Stimulated activated CD8-positive, alpha-beta memory T cell treated with anti-CD3 and anti-CD28 coated beads, Interleukin-15, amount 100 ng/mL, for 1 hour (primary cell): ENCODE results near the gene RHCE.
"Not testable (repeated sequence)": the region's sequence is repeated elsewhere in the genome, so short reads cannot be mapped to it uniquely, and the experiment has no call there.

Experiments used
- DNase-seq: peaks from one replicate; pipeline ENCODE4 v3.0.0-alpha.2; 2020; ENCODE audit warnings: low read depth

The RHCE gene

DNA sequence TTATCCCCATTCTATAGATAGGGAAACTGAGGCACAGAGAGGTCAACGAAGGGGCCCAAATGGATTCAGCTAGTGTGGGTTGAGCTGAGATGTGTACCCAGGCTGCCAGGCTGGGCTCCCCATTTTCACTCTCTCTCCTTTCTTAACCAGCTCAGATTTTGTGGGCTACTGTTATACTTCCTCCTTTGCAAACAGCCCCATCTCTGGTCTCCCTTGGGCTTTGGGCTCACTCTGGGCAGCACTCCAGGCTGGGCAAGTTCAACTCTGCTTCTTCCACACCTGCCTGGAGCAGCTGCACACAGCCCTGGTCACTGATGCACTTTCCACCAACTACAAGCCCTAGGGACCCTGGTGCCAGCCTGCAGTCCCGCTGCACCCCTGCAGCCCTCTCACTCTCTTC lies 22.5 kb downstream of the RHCE start:
- not testable (repeated sequence) for DNase-seq

GRCh38 chr1:25397549-25397948 lies 23.1 kb downstream of the RHCE start:
- not testable (repeated sequence) for DNase-seq

GRCh38 chr1:25392841-25393240 lies 27.8 kb downstream of the RHCE start:
- DNase-seq: no peak

DNA sequence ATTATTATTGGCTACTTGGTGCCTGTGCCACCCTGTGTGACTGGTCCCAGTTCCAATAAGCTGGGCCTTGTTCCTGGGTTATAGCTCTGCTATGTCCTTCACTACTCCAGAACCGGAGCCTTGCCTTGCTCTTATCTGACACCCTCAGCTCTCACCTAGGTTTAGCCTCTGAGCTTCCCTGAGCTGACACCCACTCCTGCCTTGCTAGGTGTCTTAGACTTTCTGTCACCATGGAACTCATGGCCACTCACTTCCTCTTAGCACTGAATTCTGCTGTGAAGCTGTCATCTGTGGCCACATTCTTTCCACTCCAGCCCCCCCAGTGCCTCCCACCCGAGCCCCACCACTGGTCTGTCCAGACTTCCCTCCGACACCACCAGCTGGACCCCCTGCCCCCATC lies 30.9 kb downstream of the RHCE start:
- DNase-seq: not testable (repeated sequence)

- DNase-seq: not testable (repeated sequence)
Observed at GRCh38 chr1:25388691-25389090, 31.9 kb downstream of the RHCE start.

DNA sequence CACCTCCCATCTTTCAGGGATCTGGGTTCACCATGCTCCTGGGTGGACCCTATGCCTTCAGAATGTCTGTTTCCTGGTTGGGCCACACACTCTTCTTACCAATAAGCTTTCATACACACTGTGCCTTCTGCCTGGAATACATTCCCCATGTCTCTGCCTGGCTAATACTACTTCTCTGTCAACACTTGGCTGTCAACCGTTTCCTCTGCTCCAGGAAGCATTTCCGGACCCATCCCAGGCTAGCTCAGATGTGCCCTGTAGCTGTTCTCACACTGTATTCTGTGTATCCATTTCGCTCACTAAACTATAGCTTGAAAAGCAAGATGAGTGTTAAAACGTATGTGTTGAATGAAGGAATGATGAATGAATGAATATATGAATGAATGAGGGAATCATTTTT lies 33.5 kb downstream of the RHCE start:
- not testable (repeated sequence) for DNase-seq

DNA sequence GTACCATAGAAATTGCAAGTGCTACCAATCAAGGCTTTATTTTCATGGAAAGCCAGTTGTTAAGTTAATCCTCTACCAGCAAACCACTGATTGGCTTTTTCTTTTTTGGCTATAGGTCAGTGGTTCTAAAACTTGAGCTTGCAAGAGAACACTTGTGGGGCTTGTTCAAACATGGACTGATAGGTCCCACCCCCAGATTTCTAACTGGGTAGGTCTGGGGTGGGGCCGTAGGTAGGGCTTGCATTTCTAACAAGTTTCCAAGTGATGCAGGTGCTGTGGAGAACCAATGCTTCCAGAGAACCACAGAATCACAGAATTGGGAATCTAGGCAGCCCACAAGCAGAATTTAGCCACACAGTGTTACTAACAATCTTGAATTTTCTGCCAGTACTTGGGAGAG lies 36.8 kb downstream of the RHCE start:
- DNase-seq: not testable (repeated sequence)

DNA sequence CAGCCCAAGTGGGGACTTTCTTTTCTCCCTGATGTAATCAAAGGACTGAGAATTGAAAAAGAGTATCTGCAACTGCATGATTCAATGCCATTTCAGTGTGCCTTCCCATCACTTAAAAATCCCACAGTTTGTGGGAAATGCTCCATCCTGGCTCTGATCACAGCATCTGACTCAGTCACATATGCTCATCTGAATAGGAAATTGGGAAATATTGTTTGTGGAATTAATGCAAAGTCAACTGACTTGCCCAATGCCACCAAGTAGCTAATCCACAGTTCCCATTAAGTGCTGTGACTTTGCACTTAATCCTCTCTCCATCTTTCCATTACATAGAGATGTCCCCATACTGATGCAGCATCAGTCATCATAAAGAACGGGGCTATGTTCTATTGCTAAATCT lies 37.5 kb downstream of the RHCE start:
- DNase-seq: not testable (repeated sequence)

GRCh38 chr1:25382543-25382942 lies 38.1 kb downstream of the RHCE start:
- DNase-seq: not testable (repeated sequence)

- DNase-seq: not testable (repeated sequence)
Observed at GRCh38 chr1:25378367-25378766, 42.3 kb downstream of the RHCE start.

GRCh38 chr1:25371757-25372156 lies 48.9 kb downstream of the RHCE start:
- DNase-seq: not testable (repeated sequence)

GRCh38 chr1:25369691-25370271 lies 50.8 kb downstream of the RHCE start:
- not testable (repeated sequence) for DNase-seq

- DNase-seq: no peak
Observed at GRCh38 chr1:25369241-25369640, 51.4 kb downstream of the RHCE start.

GRCh38 chr1:25362634-25363559 lies 57.7 kb downstream of the RHCE start:
- not testable (repeated sequence) for DNase-seq

DNA sequence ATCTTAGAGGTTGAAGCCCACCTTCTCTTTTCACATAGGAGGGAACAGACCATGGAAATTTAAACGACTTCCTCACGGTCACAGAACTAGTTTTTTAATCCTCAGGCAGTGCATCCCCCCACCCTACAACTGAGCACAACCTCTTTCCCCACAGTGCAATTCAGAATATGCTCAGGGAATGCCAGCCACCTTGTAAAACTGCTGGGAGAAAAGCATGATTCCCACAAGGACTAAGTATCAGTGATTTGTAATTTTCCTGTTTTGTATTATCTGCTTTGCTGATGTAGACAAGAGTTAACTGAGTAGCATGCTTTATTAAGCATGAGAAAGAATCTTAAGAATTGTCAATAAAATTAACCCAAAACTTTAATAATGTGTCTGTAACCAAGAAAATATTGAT lies 58.7 kb downstream of the RHCE start:
- DNase-seq: no peak

DNA sequence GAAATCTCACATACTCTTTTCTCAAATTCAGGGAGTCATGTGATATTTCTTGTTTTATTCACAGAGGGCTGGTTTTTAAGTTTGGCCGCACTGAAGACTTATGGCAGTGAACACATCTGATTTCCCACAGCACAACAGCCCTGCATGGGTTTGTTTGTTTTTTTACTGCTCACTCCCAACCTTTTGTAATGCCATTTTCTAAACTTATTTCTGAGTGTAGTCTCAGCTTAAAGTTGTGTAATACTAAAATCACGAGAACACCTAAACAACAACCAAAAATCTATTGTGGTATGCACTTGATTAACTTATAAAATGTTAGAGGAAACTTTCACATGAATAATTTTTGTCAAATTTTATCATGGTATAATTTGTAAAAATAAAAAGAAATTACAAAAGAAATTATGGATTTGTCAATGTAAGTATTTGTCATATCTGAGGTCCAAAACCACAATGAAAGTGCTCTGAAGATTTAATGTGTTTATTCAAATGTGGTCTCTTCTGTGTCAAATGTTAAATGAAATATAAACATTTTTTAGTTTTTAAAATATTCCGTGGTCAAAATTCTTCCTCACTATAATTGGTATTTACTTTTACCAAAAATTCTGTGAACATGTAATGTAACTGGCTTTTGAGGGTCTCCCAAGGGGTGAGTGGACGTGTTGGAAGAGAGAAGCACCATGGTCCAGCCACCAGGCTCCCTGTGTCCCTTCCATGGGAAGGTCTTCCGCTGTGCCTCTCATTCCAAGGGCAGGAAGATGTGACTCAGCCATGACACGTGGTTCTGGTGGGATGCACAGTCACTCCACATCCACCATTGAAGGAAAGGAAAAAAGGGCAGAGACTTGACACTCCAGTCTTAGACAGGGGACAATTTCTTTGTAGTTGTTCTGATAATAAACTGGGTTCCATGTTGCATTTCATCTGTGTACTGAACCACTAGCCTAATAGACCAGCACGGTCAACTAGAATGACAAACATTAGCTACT lies 59.7 kb downstream of the RHCE start:
- no peak for DNase-seq

DNA sequence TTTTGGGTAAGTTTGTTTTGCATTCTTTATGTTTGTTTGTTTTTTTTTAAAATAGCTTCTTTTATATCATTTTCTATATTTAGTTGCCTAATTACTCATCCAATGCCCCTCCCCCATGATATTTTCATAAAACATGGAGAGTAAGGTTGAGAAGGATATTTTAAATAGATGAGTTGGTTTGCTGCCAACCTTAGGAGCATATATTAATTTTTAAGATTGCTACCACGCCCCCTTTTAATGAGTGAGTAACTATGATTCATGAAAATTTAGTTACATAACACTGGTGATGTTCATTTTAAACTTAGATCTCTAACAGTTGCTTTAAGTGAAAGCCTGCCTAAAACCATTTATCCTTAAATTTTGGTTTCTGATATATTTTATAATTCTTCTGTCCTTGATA lies 63.8 kb downstream of the RHCE start:
- no peak for DNase-seq

DNA sequence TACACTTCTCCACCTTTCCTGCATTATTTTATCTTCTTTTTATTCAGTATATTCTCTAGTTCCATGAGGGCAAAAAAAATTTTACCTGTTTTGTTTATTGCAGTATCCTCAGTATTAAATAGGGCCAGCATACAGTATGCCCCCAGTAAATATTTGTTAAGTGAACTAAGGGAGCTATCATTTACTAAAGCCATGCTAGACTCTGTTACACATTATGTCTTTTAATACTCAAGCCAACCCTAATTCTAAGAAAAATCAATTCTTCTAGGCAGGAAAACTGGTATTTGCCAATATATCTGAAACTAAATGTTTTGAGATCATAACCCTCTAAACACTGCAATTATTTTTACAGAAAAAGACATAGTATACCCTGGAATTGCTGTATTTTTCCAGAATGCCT lies 64.2 kb downstream of the RHCE start:
- no peak for DNase-seq

GRCh38 chr1:25355841-25356395 lies 64.7 kb downstream of the RHCE start:
- DNase-seq: no peak

DNA sequence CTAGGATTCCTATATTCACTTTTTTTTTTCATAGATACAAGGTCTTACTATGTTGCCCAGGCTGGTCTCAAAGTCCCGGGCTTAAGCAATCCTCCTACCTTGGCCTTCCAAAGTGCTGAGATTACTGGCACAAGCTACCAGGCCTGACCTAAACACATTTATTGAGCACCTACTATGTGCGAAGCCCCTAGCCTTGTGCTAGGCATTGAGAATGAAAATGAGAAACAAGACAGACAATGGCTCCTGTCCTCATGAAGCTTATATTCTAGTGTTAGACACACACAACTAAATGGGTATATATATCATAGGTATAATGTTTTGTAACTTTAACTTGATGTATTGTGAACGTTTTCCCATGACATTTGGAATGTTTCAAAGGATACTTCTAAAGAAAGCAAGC lies 71.0 kb downstream of the RHCE start:
- no peak for DNase-seq

- DNase-seq: no peak
Observed at GRCh38 chr1:25347556-25347955, 73.1 kb downstream of the RHCE start.

DNA sequence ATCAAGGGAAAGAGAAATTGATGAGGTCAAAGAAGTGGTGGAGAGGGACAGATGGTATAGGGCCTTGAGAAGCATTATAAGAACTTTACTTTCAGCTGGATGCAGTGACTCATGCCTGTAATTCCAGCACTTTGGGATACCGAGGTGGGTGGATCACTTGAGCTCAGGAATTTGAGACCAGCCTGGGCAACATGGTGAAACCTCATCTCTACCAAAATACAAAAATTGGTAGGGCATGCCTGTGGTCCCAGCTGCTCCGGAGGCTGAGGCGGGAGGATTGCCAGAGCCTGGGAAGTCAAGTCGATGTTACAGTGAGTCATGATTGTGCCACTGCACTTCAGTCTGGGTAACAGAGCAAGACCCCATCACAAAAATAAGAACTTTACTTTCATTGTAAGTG lies 76.8 kb downstream of the RHCE start:
- no peak for DNase-seq
